ENCODE data around the gene BBS7.

The BBS7 gene

GRCh38 chr4:121796283-121796682 is 74.0 kb downstream of the BBS7 start:
- ATAC-seq, result no peak
- TF ChIP-seq ZNF70 (CRISPR knock-in tag; IDR thresholded peaks at IDR 0.05) (no peak), PPARA (CRISPR knock-in tag; IDR thresholded peaks at IDR 0.05; ENCODE audit: borderline replicate concordance) (no peak), ZC3H10 (CRISPR knock-in tag; IDR thresholded peaks at IDR 0.05) (no peak), CREB5 (CRISPR knock-in tag; IDR thresholded peaks at IDR 0.05; ENCODE audit: low read depth) (no peak), ARNTL (CRISPR knock-in tag; IDR thresholded peaks at IDR 0.05; ENCODE audit: borderline replicate concordance, low read depth) (no peak), RARB (CRISPR knock-in tag; IDR thresholded peaks at IDR 0.05) (no peak), ISL1 (CRISPR knock-in tag; IDR thresholded peaks at IDR 0.05) (no peak), OSR1 (CRISPR knock-in tag; IDR thresholded peaks at IDR 0.05) (no peak), ZFP3 (CRISPR knock-in tag; IDR thresholded peaks at IDR 0.05) (no peak), CSDC2 (CRISPR knock-in tag; IDR thresholded peaks at IDR 0.05) (no peak), SNAI2 (CRISPR knock-in tag; IDR thresholded peaks at IDR 0.05) (no peak), GLIS3 (CRISPR knock-in tag; IDR thresholded peaks at IDR 0.05) (no peak), ESRRG (CRISPR knock-in tag; IDR thresholded peaks at IDR 0.05) (no peak), ZNF8 (CRISPR knock-in tag; IDR thresholded peaks at IDR 0.05) (no peak), ZFP30 (CRISPR knock-in tag; IDR thresholded peaks at IDR 0.05) (no peak), ZNF565 (CRISPR knock-in tag; conservative IDR thresholded peaks at IDR 0.05; ENCODE audit: low read depth) (no peak), TCF4 (CRISPR knock-in tag; IDR thresholded peaks at IDR 0.05; ENCODE audit: borderline replicate concordance) (no peak)
- TF ChIP-seq, protein P1, sequence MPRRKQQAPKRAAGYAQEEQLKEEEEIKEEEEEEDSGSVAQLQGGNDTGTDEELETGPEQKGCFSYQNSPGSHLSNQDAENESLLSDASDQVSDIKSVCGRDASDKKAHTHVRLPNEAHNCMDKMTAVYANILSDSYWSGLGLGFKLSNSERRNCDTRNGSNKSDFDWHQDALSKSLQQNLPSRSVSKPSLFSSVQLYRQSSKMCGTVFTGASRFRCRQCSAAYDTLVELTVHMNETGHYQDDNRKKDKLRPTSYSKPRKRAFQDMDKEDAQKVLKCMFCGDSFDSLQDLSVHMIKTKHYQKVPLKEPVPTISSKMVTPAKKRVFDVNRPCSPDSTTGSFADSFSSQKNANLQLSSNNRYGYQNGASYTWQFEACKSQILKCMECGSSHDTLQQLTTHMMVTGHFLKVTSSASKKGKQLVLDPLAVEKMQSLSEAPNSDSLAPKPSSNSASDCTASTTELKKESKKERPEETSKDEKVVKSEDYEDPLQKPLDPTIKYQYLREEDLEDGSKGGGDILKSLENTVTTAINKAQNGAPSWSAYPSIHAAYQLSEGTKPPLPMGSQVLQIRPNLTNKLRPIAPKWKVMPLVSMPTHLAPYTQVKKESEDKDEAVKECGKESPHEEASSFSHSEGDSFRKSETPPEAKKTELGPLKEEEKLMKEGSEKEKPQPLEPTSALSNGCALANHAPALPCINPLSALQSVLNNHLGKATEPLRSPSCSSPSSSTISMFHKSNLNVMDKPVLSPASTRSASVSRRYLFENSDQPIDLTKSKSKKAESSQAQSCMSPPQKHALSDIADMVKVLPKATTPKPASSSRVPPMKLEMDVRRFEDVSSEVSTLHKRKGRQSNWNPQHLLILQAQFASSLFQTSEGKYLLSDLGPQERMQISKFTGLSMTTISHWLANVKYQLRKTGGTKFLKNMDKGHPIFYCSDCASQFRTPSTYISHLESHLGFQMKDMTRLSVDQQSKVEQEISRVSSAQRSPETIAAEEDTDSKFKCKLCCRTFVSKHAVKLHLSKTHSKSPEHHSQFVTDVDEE (CRISPR knock-in tag; IDR thresholded peaks at IDR 0.05), result no peak
- TF ChIP-seq, protein P2, sequence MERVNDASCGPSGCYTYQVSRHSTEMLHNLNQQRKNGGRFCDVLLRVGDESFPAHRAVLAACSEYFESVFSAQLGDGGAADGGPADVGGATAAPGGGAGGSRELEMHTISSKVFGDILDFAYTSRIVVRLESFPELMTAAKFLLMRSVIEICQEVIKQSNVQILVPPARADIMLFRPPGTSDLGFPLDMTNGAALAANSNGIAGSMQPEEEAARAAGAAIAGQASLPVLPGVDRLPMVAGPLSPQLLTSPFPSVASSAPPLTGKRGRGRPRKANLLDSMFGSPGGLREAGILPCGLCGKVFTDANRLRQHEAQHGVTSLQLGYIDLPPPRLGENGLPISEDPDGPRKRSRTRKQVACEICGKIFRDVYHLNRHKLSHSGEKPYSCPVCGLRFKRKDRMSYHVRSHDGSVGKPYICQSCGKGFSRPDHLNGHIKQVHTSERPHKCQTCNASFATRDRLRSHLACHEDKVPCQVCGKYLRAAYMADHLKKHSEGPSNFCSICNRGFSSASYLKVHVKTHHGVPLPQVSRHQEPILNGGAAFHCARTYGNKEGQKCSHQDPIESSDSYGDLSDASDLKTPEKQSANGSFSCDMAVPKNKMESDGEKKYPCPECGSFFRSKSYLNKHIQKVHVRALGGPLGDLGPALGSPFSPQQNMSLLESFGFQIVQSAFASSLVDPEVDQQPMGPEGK (CRISPR knock-in tag; IDR thresholded peaks at IDR 0.05; ENCODE audit: borderline replicate concordance), result no peak
- TF ChIP-seq, protein P3, sequence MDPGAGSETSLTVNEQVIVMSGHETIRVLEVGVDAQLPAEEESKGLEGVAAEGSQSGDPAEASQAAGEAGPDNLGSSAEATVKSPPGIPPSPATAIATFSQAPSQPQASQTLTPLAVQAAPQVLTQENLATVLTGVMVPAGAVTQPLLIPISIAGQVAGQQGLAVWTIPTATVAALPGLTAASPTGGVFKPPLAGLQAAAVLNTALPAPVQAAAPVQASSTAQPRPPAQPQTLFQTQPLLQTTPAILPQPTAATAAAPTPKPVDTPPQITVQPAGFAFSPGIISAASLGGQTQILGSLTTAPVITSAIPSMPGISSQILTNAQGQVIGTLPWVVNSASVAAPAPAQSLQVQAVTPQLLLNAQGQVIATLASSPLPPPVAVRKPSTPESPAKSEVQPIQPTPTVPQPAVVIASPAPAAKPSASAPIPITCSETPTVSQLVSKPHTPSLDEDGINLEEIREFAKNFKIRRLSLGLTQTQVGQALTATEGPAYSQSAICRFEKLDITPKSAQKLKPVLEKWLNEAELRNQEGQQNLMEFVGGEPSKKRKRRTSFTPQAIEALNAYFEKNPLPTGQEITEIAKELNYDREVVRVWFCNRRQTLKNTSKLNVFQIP (CRISPR knock-in tag; IDR thresholded peaks at IDR 0.05; ENCODE audit: borderline replicate concordance, low read depth), result no peak

DNA sequence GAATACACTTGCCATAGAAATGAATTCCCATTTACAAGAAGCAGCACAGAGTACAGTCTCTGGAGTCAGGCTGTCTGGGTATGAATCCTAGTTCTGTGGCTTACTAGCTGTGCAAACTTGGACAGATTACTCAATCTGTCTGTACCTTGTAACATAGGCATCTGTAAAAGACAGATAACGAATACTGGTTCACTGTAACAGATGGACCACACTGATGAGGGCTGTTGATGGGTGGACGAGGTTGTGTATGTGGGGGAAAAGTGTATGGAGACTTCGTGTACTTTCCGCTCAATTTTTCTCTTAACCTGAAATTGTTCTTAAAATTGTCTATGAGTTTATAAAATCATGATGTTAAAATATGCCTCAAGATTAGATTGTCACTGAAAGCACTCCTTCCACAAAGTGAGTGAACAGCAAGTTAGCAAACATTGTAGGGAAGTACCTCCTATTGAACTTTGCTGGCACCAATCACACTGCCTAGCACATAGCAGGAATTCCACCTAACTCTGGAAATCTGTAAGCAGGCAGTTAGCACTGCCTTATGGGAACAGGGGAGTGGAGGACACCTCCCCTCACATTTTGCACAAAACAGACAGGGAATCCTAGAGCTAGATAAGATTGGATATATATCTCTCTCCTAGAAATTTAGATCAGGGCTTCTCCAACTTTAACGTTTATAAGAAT is 75.6 kb downstream of the BBS7 start:
- peak; percentile 59 for ATAC-seq
- TF ChIP-seq ARNTL (CRISPR knock-in tag; IDR thresholded peaks at IDR 0.05; ENCODE audit: borderline replicate concordance, low read depth), result no peak
- TF ChIP-seq ZNF565 (CRISPR knock-in tag; conservative IDR thresholded peaks at IDR 0.05; ENCODE audit: low read depth), result no peak
- TF ChIP-seq TCF4 (CRISPR knock-in tag; IDR thresholded peaks at IDR 0.05; ENCODE audit: borderline replicate concordance), result no peak
- no peak for TF ChIP-seq TOX (CRISPR knock-in tag; IDR thresholded peaks at IDR 0.05; ENCODE audit: borderline replicate concordance)

DNA sequence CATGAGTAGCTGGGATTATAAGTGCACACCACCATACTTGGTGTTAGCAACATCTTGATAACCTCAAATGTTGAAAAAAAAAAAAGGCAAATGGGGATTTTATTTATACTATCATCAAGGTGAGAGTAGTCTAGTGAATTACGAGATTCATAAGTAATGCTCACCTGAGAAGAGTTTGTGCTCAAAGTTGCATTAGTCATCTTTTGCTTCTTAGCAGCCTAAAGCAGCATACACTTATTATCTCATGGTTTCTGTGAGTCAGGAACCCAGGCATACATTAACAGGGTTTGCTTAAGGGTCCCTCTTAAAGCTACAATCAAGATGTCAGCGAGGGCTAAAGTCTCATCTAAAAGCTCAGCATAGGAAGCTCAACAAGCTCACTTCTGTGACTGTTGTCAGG is 77.3 kb downstream of the BBS7 start:
- no peak for ATAC-seq
- no peak for TF ChIP-seq CREB5 (CRISPR knock-in tag; IDR thresholded peaks at IDR 0.05; ENCODE audit: low read depth)
- no peak for TF ChIP-seq ZNF565 (CRISPR knock-in tag; conservative IDR thresholded peaks at IDR 0.05; ENCODE audit: low read depth)
- no peak for TF ChIP-seq RARB (CRISPR knock-in tag; IDR thresholded peaks at IDR 0.05)
- TF ChIP-seq, protein P4, sequence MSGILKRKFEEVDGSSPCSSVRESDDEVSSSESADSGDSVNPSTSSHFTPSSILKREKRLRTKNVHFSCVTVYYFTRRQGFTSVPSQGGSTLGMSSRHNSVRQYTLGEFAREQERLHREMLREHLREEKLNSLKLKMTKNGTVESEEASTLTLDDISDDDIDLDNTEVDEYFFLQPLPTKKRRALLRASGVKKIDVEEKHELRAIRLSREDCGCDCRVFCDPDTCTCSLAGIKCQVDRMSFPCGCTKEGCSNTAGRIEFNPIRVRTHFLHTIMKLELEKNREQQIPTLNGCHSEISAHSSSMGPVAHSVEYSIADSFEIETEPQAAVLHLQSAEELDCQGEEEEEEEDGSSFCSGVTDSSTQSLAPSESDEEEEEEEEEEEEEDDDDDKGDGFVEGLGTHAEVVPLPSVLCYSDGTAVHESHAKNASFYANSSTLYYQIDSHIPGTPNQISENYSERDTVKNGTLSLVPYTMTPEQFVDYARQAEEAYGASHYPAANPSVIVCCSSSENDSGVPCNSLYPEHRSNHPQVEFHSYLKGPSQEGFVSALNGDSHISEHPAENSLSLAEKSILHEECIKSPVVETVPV (CRISPR knock-in tag; IDR thresholded peaks at IDR 0.05), result no peak
- TF ChIP-seq BACH2 (CRISPR knock-in tag; IDR thresholded peaks at IDR 0.05; ENCODE audit: borderline replicate concordance), result no peak
- TF ChIP-seq TOX (CRISPR knock-in tag; IDR thresholded peaks at IDR 0.05; ENCODE audit: borderline replicate concordance), result no peak
- no peak for TF ChIP-seq CSDC2 (CRISPR knock-in tag; IDR thresholded peaks at IDR 0.05)
